ENCODE results near the gene TUBGCP5.

GRCh38 chr15:22961762-22962161 is 77.6 kb downstream of the TUBGCP5 start:
- TF ChIP-seq CTCF (IDR thresholded peaks at IDR 0.05) (no peak), POLR2AphosphoS5 (IDR thresholded peaks at IDR 0.05) (no peak)
